HG02588 (cell line): ENCODE data around the gene MIR17HG.
"Not testable (repeated sequence)": the region's sequence is repeated elsewhere in the genome, so short reads cannot be mapped to it uniquely, and the experiment has no call there.

ENCODE experiments used
- ATAC-seq: cut with Tn5 transposase; IDR thresholded peaks from one replicate; pipeline ENCODE4 v1.9.1; 2021; ENCODE audit warnings: mild to moderate bottlenecking, moderate library complexity; ENCODE audit not compliant: unreplicated experiment

The MIR17HG gene

DNA sequence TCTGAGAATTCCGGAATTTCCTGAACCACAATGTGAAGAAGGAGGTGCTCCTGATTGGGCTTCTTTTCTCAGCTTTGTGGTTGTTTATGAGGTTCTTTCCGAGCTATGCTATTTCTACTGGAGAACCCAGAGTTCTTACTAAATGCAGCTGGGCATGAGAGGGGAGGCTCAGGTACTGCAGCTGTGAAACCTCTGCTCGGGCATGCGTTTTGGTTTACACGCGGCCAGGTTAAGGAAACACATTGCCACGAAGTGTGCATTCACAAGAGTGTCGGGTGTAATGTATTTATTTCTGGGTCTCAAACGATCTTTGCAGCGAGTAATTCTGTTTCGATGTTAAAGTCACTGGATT lies 661 bp upstream of the MIR17HG start:
- peak; percentile 15 for ATAC-seq

GRCh38 chr13:91347996-91348905 lies 764 bp downstream of the MIR17HG start:
- peak; percentile 33 for ATAC-seq

GRCh38 chr13:91348906-91349435 lies 1.5 kb downstream of the MIR17HG start:
- ATAC-seq, result peak; percentile 47

GRCh38 chr13:91349992-91350911 lies 2.8 kb downstream of the MIR17HG start:
- no peak for ATAC-seq

GRCh38 chr13:91351123-91351522 lies 3.6 kb downstream of the MIR17HG start:
- ATAC-seq, result no peak

GRCh38 chr13:91351980-91352379 lies 4.5 kb downstream of the MIR17HG start:
- ATAC-seq, result no peak

- not testable (repeated sequence) for ATAC-seq
Measured at GRCh38 chr13:91352891-91353290, 5.4 kb downstream of the MIR17HG start.

GRCh38 chr13:91353494-91353893 lies 6.0 kb downstream of the MIR17HG start:
- no peak for ATAC-seq

DNA sequence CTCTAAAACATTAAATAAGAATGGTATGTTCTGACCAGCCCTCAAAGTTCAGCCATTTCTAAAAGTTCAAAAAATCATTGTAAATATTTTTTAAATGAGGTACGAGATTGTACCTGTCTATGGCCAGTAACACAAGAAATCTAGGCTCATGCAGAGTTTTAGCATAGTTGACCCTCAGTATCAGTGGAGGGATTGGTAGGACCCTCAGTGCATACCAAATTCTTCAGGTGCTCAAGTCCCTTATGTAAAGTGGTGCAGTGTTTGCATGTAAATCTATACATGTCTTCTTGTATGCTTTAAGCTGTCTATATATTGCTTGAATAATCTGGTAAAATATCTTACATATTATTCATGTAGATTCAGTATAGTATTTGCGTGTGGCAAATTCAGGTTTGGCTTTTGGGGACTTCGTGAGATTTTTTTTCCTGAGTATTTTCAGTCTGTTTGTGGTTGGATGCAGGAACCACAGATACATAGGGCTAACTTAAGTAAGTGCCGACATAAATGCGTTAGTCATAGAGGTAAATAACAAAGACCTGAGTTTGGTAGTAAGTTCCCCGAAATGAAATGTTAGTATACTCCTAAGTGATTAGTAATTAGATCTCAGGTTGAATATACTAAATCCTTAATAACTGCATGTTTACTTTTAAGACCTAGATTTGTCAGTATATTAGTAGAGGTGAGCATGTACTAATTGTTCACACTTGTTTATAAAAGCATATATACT lies 7.8 kb downstream of the MIR17HG start:
- ATAC-seq, result no peak

DNA sequence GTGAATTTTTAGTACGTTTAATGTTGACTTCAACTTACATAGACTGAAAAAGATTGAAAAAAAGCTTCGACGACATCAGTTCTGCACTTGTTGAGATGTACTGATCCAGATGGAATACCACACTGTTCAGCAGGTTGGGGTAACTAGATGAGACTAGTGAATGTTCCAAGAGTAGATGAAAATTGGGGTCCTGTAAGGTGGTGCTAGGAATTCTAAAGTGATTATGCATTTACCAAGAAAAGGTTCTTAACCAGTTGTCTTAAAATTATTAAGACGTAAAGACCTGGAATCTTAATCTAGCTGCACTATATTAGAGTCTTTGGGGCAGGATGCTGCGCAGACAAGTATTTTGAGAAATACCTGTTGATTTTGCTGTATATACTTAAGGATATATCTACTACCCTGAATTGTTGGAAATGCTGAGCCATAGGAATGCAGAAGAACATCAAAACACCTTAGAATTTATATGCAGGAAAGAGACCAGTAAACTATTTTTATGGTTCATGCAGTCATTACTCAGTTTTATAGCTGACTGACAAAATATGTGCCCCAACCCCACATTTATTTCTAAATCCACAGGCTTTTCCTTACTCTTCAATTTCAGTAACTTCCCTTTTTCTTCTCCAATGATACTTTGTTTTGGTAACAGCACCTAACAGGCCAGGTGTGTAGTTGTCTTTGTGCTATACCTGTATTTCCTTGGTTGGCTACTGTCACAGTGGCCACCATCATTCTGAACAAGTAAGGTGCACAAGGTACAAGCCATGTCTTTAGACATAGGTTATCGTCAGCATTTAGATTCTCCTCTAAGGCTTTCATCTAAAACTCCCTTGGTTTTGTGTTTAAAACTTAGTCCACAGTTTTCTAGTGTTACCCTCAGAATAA lies 8.6 kb downstream of the MIR17HG start:
- no peak for ATAC-seq

DNA sequence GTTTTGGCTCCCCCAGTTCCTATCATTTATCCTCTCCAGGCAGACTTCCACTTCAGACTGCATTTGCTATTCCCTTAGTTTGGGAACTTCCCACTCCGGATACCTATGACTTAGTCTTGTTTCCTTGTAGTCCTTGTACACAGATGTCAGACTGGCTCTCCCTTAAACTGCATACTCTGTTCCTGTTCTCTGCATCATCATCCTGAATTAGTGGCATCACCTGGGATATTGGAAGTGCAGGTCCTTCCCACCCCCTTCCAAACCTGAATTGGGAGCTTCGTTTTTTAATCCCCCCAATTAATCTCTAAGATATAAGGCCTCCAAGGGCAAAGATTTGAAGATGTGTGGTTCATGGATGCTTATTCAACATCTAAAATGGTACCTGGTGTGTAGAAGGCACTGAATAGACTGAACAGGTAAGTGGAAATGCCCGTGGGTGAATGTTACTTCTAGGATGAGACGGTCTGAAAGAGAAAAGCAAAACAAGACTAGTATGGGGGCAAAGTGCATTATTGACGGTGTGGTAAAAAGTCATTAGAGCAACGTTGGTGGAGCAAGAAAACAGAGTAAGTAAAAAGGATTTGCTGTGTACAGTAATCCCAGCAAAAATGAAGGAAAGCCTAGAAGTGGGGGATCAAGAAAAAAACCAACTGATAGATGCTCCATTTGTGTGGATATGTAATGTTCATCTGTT lies 9.6 kb downstream of the MIR17HG start:
- ATAC-seq, result no peak

GRCh38 chr13:91357613-91358386 lies 10.3 kb downstream of the MIR17HG start:
- no peak for ATAC-seq

- ATAC-seq, result no peak
Measured at GRCh38 chr13:91358387-91358782, 10.9 kb downstream of the MIR17HG start.

DNA sequence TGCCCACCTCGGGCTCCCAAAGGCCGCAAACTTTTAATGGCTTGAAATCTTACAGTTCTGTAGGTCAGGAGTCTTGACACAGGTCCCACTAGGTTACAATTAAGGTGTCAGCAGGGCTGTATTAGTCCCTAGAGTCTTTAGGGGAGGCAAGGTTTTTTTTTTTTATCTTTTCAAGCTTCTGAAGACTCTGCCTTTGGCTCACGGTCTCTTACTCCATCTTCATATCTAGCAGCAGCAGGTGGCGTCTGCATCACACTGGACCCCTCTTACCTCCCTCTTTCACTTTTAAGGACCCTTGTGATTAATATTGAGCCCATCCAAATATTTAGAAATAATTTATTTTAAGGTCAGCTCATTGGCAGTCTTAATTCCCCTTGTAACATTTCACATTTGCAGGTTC lies 11.6 kb downstream of the MIR17HG start:
- no peak for ATAC-seq

DNA sequence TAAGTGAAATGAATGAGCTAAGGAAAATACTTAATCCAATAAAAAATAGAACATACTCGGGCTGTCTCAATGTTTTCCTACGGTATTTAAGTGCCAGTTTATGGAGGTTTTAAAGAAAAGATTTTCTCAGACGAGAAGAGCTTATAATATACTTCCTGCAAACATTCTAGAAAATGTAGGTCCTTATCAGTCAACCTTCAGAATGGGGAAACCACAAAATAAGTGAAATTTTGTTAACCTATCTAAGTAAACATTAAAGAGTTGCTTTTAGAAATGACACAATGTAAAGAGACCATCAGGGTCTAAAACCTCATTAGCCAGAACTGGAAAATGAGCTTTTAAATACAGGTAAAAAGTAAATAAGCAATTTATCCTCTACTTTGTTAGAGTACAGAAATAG lies 12.1 kb downstream of the MIR17HG start:
- ATAC-seq, result no peak

DNA sequence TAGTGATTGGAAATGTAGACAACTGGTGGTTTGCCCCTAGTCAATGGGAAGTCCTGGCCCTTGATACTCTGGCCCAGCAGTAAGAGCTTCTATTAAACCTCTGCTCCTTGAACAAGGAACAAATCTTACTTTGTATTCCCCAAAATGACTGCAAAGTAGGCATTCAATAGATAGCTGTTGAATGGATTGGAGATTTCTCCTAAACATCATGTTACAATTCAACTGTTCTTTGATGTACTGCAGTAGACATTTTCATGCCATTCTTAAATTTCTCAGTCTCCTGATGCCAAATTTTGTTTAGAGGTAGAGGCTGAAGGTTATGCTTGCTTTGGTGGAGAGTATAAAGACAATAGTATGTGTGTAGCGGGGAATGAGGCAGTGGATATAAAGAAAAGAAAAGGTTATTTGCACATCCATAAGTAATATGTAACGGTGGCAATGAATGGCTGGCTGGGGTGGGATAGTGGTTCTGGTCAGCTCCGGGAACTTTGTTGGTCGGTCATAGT lies 12.8 kb downstream of the MIR17HG start:
- no peak for ATAC-seq

DNA sequence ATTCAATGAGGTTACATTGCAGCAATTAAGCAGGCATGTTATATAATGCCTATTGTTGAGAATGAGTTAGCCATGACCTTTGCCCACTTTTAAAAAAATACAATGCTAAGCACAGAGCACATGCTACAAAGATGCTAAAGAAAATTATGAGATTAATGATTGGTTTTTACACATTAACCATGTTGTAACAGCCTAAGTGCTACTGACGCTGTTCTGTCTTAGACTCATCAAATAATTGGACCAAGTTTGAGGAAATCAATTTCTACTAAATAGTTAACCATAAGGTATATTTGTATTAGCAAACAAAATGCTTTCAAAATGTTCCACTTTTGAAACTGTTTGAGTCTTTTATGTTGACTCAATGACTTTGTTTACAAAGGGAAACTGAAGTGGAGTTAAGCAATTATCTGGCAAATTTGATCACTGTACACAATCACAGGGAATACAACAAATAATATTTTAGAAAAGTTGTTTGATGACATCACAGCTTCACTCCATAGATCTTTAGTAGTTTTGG lies 14.3 kb downstream of the MIR17HG start:
- no peak for ATAC-seq

DNA sequence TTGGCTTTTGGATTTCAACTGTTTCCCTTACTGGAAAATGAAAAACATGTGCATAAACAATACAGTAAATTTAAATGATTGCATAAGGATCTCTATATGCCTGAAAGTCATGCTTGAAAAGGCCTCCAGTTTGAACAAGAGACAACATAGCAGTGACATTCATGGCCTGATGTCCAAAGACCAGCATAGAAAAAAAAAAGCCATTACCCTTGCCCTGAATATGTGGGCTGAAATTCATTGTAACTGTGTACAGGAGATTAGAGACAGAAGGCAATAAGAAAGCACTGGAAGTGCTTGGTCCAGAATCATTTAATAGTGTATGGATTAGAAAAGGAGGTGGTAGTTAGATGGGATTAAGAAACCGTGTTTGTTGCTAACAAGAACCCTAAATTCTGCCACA lies 15.4 kb downstream of the MIR17HG start:
- no peak for ATAC-seq
